Limb (tissue), 2 donors: ENCODE measurements around the gene KMO.

Source experiments
- DNase-seq, 2 donors: peaks; one replicate each; pipeline ENCODE4 v3.0.0-alpha.2; 2016; ENCODE audit errors: extremely low spot score in 2 of 2

The KMO gene

GRCh38 chr1:241532162-241532531 lies at the start of gene KMO:
KMO (plus strand) TSS chr1:241532378; CDS start chr1:241532445, 67 bp downstream.
- DNase-seq, result no peak

DNA sequence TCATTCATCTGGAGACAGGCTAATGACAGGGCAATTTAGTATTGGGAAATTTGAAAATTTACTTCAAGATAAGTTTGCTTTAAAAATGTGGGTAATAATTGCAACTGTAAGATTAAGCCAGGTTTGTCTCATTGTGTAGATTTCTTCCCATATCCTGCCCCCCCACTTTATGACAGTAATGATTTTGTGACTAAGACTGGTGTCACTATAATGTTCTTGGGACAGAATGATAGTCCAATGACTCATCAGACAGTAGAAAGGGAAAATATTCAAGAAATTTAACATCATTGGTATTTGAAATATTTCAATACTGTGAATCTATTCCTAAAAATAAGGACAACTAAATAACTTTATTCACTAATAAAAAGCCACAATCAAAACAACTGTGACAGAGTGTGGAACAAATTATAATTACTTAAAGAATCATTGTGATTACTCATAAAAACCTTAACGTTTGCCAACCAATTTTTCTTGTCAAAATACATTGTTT lies 49.4 kb upstream of the KMO start:
- DNase-seq, result no peak

DNA sequence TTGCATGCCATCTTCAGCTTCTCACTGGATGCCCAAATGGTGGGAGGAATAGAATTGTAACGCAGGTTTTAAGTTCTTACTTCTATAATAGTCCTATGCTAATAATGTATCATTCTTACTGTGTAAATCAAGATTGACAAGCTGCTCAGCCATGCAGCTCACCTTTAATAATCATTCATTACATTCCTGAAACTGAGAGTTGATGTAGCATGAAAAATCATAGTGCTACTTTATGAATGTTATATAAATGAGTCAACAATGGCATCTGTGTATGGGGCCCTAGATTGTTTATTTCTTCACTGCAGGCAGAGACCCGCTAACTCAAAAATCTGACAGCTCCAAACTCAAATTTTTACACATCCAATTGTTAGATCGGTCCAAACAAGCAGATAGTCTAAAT lies 47.0 kb upstream of the KMO start:
- no peak for DNase-seq

GRCh38 chr1:241485554-241485992 lies 46.6 kb upstream of the KMO start:
- DNase-seq, result no peak

- no peak for DNase-seq
Observed at GRCh38 chr1:241488739-241489138, 43.4 kb upstream of the KMO start.

DNA sequence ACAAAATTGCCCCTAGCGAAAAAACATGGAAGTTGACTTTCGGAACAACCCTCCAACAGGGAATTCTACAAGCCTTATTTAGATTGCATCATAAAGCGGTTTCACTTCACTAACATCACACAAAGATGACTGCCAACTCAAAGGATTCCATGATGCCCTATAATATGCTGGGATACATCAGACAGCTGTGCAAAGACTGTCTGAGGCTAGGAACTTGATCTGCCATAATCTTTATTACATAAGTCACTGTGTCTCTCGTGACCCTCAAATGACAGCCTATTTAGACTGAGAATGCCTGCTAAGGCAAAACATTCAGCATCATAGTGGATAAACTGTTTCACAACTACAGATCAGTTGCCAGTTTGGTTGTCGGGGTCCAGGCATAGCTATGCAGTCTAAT lies 36.4 kb upstream of the KMO start:
- DNase-seq, result no peak

- DNase-seq, result peak in 1 of 2 donors; percentile 48
Observed at GRCh38 chr1:241499910-241500309, 32.3 kb upstream of the KMO start.

- no peak for DNase-seq
Observed at GRCh38 chr1:241503444-241503843, 28.7 kb upstream of the KMO start.

GRCh38 chr1:241507189-241507863 lies 24.9 kb upstream of the KMO start:
- no peak for DNase-seq

GRCh38 chr1:241513378-241513777 lies 18.8 kb upstream of the KMO start:
- DNase-seq, result no peak

- DNase-seq, result peak in 1 of 2 donors; percentile 9
Observed at GRCh38 chr1:241518476-241519307, 13.5 kb upstream of the KMO start.

DNA sequence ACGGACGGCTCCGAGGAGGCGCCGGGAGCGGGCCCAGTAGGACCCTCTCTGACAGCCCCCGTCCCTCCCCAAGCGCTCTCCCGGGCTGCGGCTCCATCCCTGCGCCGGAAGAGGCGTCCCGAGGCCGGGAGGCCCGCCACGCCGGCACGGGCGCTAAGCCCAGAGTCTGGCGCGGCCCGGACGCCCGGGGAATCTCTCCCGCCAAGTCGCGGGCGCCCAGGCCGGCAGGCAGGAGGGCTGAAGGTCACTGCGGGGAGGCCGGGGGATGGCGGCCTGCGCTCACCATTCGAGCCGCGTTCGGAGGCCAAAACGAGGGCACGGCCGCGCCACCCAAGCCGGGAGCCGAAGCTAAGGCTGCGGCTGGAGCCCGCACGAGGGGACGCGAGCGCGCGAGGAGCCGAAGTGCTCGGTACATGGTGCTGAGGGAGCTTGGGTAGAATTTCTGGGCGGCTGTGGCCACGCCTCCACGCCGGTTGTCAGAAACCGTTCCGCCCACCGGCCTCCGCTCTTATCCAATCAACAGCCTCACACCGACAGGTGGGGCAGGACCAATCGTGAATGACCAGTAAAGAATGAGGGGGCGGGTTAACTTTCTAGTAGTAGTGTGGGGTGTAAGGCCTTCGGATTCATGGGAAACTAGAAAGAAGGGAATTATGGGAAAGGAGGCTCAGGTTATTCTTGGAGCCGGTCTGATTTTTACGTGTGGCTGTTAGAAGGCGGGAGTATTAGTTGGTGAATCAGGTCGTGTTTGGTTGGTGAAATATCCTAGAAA lies 12.7 kb upstream of the KMO start, which contains the start of gene FH:
Gene FH, minus strand, starts transcription at position 448 of the 772 bp plus-strand sequence. Its CDS starts 33 bp downstream, at position 415.
- peak; percentile 96 to 98 for DNase-seq

GRCh38 chr1:241520080-241520465 lies 12.1 kb upstream of the KMO start:
- DNase-seq, result no peak

GRCh38 chr1:241521718-241522117 lies 10.5 kb upstream of the KMO start:
- no peak for DNase-seq

DNA sequence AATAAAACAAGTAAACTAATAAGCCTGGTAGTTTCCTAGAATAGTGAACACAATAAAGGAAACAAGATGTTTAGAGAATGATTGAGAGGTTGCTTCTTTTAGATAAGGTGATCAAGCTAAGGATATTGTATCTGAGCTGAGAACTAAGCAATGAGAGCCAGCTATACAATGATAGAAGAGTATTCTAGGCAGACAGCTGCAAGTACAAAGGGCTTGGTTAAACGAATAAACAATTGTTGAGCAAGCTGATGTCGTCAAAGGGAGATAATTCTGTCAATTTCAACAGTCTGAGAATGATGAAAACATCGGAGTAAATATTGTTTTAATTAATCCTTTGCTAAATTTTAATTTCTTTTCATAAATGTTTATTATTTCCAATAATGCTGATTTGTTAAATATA lies 7.2 kb upstream of the KMO start:
- DNase-seq, result no peak

GRCh38 chr1:241527146-241527545 lies 5.0 kb upstream of the KMO start:
- DNase-seq, result no peak

GRCh38 chr1:241531195-241532161 lies 700 bp upstream of the KMO start:
- peak in 1 of 2 donors; percentile 85 for DNase-seq

DNA sequence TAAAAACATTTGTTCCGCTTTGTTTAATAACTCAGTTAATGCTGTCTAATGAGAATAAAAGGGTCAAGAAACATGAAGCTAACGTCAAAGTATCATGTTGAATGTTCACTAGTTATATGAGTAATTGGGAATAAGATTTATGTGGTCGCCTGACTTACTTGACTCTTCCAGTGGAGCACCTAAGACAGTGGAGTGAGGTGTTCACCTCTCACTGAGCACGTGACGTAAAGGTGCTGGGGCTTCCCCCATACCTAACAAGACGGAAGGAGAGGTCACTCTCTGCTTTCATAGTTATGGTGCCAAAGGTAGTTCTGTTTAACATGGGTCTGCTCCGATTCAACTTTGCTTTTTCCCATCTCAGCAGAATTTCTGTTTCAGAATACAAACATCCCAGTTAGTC lies 686 bp downstream of the KMO start:
- no peak for DNase-seq

DNA sequence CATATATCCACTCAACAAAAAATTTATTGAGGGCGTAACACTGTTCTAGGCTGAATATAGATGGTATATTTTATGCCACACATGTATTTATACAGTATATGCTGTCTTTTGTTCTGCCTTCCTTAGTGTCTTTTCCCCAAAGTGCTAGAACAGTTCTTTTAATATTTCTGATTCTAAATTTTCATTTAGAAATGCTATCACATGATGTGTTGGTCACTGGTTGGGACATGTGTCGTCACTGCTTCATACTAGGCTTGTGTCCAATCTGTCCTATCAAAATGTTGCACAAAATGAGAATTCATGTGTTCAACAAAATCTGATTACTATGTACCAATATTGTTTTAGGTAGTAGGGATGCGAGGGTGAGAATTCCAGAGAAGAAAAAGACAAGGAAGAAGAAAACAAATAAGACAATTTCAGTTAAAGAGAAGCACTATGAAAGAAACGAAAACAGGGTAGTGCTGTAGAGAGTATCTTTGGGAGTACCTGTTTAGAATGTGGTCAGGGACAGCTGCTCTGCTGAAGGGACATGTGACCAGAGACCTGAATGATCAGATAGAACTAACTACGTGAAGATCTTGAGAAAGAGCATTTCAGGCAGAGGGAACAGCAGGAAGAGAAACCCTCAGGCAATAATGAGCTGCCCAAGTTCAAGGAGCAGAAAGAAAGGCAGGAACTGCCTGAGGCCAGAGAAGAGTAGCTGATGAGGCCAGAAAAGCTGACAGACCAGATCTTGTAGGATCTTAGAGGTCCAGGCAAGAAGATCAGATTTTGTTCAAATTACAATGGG lies 1.3 kb downstream of the KMO start:
- DNase-seq, result no peak

DNA sequence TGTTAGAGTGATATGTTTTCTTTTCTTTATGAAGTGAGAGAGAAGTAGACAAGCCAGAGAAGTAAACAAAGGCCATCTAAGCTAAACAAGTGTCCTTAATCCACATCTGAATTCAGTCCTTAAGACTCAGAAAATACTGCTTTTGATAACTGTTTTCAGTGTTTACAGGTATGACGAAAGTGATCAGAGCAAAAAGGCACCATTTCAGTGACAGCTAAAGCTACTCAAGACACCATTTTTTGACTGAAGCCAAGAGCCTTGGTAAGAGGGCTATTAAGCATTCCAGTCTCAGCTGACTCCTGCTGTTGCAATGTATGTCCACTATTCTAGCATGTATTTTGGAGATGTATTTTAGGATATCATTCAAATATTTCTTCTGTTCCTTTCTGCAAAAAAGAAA lies 4.1 kb downstream of the KMO start:
- DNase-seq, result no peak
